Activated T-helper 17 cell treated with anti-CD3 and anti-CD28 coated beads, Interleukin-2, amount 50 U/mL, for 72 hours (primary cell): ENCODE measurements around the gene SPEN. TPM values are rescaled to one million over a fixed set of nuclear protein-coding genes. Genes with fewer than 3 reads are reported as not detected.
A peak's percentile ranks its signal among the peaks of the same experiment; 100 is the strongest.
"Not testable (repeated sequence)": the region's sequence is repeated elsewhere in the genome, so short reads cannot be mapped to it uniquely, and the experiment has no call there.

Experiments used
- ATAC-seq: fragments of 150-1000 bp; cut with Tn5 transposase; replicated peaks from 2 replicates; pipeline ENCODE4 v1.10.0; 2021; ENCODE audit warnings: mild to moderate bottlenecking, moderate library complexity
- H3K27ac Mint-ChIP-seq: one replicate; pipeline ENCODE4 v1.8.0; 2022; ENCODE audit warnings: mixed read lengths
- H3K27me3 Mint-ChIP-seq: one replicate; pipeline ENCODE4 v1.8.0; 2022; ENCODE audit warnings: mixed read lengths
- H3K36me3 Mint-ChIP-seq: one replicate; pipeline ENCODE4 v1.8.0; 2022; ENCODE audit warnings: low read depth, mild to moderate bottlenecking, mixed read lengths
- H3K4me1 Mint-ChIP-seq: one replicate; pipeline ENCODE4 v1.8.0; 2022; ENCODE audit warnings: mixed read lengths
- H3K4me3 Mint-ChIP-seq: one replicate; pipeline ENCODE4 v1.8.0; 2022; ENCODE audit warnings: mild to moderate bottlenecking, mixed read lengths
- H3K9me3 Mint-ChIP-seq: one replicate; pipeline ENCODE4 v1.8.0; 2022; ENCODE audit warnings: mixed read lengths
- total RNA-seq, 2 donors: library from RNA; stranded (reverse); gene quantifications; one replicate each; pipeline ENCODE4 v1.2.3, GENCODE V29; 2022

Gene SPEN
- total RNA-seq = 10 to 100 TPM; 48.9 to 66.7 TPM

GRCh38 chr1:15847100-15847892 lies at the start of gene SPEN:
TSS of gene SPEN (plus strand) at chr1:15847707. CDS start at chr1:15848068, 361 bp downstream.
- Mint-ChIP-seq H3K27ac (peak within 1 kb of the TSS; percentile 92), H3K4me1 (peaks cover 20% of the 10 kb centered on the region), H3K36me3 (peaks cover 17% of the 10 kb centered on the region), H3K27me3 (no peaks in the 10 kb centered on the region), H3K9me3 (no peaks in the 10 kb centered on the region), H3K4me3 (peak within 1 kb of the TSS; percentile 97)
- ATAC-seq = peak; percentile 88

- peak; percentile 54 for ATAC-seq
- Mint-ChIP-seq H3K27me3 (peaks cover 3% of the 10 kb centered on the region), H3K36me3 (no peaks in the 10 kb centered on the region), H3K27ac (no peak overlapping the region), H3K9me3 (no peaks in the 10 kb centered on the region), H3K4me3 (no peak overlapping the region), H3K4me1 (no peaks in the 10 kb centered on the region)
Measured at GRCh38 chr1:15799004-15799867, 48.3 kb upstream of the SPEN start.

GRCh38 chr1:15799928-15800835 lies 47.3 kb upstream of the SPEN start:
- Mint-ChIP-seq H3K4me1 (no peaks in the 10 kb centered on the region), H3K36me3 (no peaks in the 10 kb centered on the region), H3K9me3 (no peaks in the 10 kb centered on the region), H3K27ac (no peak overlapping the region), H3K27me3 (peaks cover 3% of the 10 kb centered on the region), H3K4me3 (no peak overlapping the region)
- no peak for ATAC-seq

GRCh38 chr1:15802234-15802965 lies 45.1 kb upstream of the SPEN start:
- Mint-ChIP-seq H3K4me1 (no peaks in the 10 kb centered on the region), H3K4me3 (no peak overlapping the region), H3K36me3 (no peaks in the 10 kb centered on the region), H3K9me3 (no peaks in the 10 kb centered on the region), H3K27me3 (peaks cover 3% of the 10 kb centered on the region), H3K27ac (no peak overlapping the region)
- ATAC-seq = no peak

GRCh38 chr1:15803380-15803779 lies 44.1 kb upstream of the SPEN start:
- H3K4me3 Mint-ChIP-seq = no peak overlapping the region
- no peak overlapping the region for H3K27ac Mint-ChIP-seq
- no peaks in the 10 kb centered on the region for H3K36me3 Mint-ChIP-seq
- H3K4me1 Mint-ChIP-seq = no peaks in the 10 kb centered on the region
- ATAC-seq = peak; percentile 52
- peaks cover 3% of the 10 kb centered on the region for H3K27me3 Mint-ChIP-seq
- H3K9me3 Mint-ChIP-seq = no peaks in the 10 kb centered on the region

GRCh38 chr1:15804060-15804459 lies 43.4 kb upstream of the SPEN start:
- H3K4me1 Mint-ChIP-seq = no peaks in the 10 kb centered on the region
- H3K27ac Mint-ChIP-seq = no peak overlapping the region
- peaks cover 3% of the 10 kb centered on the region for H3K27me3 Mint-ChIP-seq
- H3K4me3 Mint-ChIP-seq = no peak overlapping the region
- no peak for ATAC-seq
- no peaks in the 10 kb centered on the region for H3K36me3 Mint-ChIP-seq
- H3K9me3 Mint-ChIP-seq = no peaks in the 10 kb centered on the region

- Mint-ChIP-seq H3K9me3 (no peaks in the 10 kb centered on the region), H3K4me3 (no peak overlapping the region), H3K4me1 (no peaks in the 10 kb centered on the region), H3K36me3 (no peaks in the 10 kb centered on the region), H3K27ac (no peak overlapping the region), H3K27me3 (no peaks in the 10 kb centered on the region)
- no peak for ATAC-seq
Measured at GRCh38 chr1:15807121-15807520, 40.4 kb upstream of the SPEN start.

GRCh38 chr1:15807549-15807948 lies 40.0 kb upstream of the SPEN start, which contains the start of gene UQCRHL:
TSS of gene UQCRHL (minus strand) at chr1:15807649. CDS start at chr1:15807649, 0 bp downstream.
- not testable (repeated sequence) for H3K27me3 Mint-ChIP-seq, H3K36me3 Mint-ChIP-seq, H3K27ac Mint-ChIP-seq, ATAC-seq, H3K4me1 Mint-ChIP-seq, H3K4me3 Mint-ChIP-seq, H3K9me3 Mint-ChIP-seq

- H3K4me1 Mint-ChIP-seq = no peaks in the 10 kb centered on the region
- no peaks in the 10 kb centered on the region for H3K27me3 Mint-ChIP-seq
- no peak overlapping the region for H3K4me3 Mint-ChIP-seq
- no peak overlapping the region for H3K27ac Mint-ChIP-seq
- no peaks in the 10 kb centered on the region for H3K9me3 Mint-ChIP-seq
- ATAC-seq = no peak
- H3K36me3 Mint-ChIP-seq = no peaks in the 10 kb centered on the region
Measured at GRCh38 chr1:15808955-15809354, 38.6 kb upstream of the SPEN start.

GRCh38 chr1:15810073-15810472 lies 37.4 kb upstream of the SPEN start:
- Mint-ChIP-seq H3K36me3 (no peaks in the 10 kb centered on the region), H3K27ac (no peak overlapping the region), H3K27me3 (no peaks in the 10 kb centered on the region), H3K4me1 (no peaks in the 10 kb centered on the region), H3K9me3 (no peaks in the 10 kb centered on the region), H3K4me3 (no peak overlapping the region)
- no peak for ATAC-seq

GRCh38 chr1:15816674-15817073 lies 30.8 kb upstream of the SPEN start:
- peak; percentile 47 for ATAC-seq
- H3K36me3 Mint-ChIP-seq = no peaks in the 10 kb centered on the region
- H3K9me3 Mint-ChIP-seq = no peaks in the 10 kb centered on the region
- H3K27ac Mint-ChIP-seq = no peak overlapping the region
- no peaks in the 10 kb centered on the region for H3K27me3 Mint-ChIP-seq
- H3K4me3 Mint-ChIP-seq = no peak overlapping the region
- peaks cover 5% of the 10 kb centered on the region for H3K4me1 Mint-ChIP-seq

GRCh38 chr1:15820478-15820877 lies 27.0 kb upstream of the SPEN start:
- no peaks in the 10 kb centered on the region for H3K36me3 Mint-ChIP-seq
- H3K4me3 Mint-ChIP-seq = no peak overlapping the region
- no peak overlapping the region for H3K27ac Mint-ChIP-seq
- no peaks in the 10 kb centered on the region for H3K9me3 Mint-ChIP-seq
- peaks cover 3% of the 10 kb centered on the region for H3K4me1 Mint-ChIP-seq
- H3K27me3 Mint-ChIP-seq = no peaks in the 10 kb centered on the region
- ATAC-seq = no peak

- Mint-ChIP-seq H3K4me3 (no peak overlapping the region), H3K9me3 (no peaks in the 10 kb centered on the region), H3K4me1 (peaks cover 11% of the 10 kb centered on the region), H3K36me3 (no peaks in the 10 kb centered on the region), H3K27ac (no peak overlapping the region), H3K27me3 (no peaks in the 10 kb centered on the region)
- ATAC-seq = no peak
Measured at GRCh38 chr1:15825800-15826199, 21.7 kb upstream of the SPEN start.
